HG03135 (cell line): ENCODE data around the gene ABCB6.

ENCODE experiments used
- ATAC-seq: cut with Tn5 transposase; IDR thresholded peaks from one replicate; pipeline ENCODE4 v1.9.1; 2021; ENCODE audit warnings: mild to moderate bottlenecking, moderate library complexity; ENCODE audit not compliant: unreplicated experiment

The ABCB6 gene

DNA sequence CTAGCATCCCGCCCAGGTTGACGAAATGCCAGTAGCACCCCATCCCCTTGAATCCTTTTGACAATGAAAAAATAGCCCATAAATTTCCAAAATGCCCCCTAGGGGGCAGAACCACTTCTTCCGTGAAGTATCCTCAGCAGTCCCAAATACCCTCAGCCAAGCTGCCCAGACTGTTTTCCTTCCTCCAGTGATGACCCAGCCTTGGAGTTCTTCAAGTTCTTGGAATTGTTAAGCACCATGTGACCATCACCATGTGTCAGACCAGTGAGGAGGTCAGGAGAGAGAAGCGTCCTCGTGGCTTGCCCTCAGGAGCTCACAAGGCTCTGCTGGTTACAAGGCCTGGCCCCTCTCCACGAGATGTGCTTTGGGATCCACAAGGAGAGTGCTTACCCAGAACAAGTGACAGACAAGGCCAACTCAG lies 47.5 kb downstream of the ABCB6 start:
- ATAC-seq, result no peak

DNA sequence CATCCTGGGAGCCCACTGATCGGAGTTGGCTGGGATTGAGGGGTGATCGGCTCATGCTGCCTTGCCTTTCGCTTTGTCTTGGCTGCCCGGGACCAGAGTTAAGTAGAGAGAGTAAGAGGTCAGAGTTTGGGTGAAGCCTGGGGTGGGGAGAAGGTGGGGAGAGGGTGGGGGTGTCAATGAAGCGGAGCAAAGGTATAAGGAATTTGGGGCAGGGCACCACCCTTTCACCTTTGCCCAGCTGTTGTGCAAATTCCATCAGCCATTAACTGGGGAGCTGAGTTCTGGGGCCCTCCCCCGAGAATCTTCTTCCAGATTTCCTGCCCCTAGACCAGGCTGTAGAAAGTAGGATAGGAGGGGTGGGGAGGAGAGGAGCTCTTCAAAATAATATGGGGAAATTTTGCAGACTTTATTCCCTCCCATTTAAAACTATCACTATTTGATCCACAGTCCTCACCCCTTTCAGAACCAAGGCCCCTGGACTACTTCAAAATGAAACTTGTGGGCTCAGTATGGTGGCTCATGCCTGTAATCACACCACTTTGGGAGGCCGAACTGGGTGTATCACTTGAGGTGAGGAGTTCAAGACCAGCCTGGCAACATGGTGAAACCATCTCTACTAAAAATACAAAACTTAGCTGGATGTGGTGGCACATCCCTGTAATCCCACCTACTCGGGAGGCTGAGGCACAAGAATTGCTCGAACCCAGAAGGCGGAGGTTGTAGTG lies 48.7 kb downstream of the ABCB6 start, which contains the start of gene SLC23A3:
SLC23A3 (minus strand) TSS at position 100 of the 725 bp plus-strand sequence; CDS start at position 55, 45 bp downstream.
- no peak for ATAC-seq

DNA sequence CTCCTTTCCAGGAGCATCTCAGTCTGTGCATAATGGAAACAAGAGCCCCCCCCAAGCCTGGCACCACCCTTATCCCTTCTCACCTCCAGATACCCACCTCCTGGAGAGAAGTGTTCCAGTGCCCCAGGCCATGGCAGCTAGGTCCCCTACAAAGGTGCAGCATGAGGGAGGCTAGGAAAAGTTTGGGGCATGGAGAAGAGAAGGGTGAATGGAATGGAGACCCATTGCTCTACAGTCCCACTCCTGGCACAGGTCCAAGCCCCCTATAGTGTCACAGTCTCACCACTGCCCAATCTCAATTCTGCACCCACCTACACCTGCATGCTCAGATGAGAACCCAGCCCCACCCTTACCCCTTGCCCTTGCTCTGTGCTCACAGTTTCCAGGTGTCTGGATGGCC lies 49.8 kb downstream of the ABCB6 start:
- no peak for ATAC-seq

DNA sequence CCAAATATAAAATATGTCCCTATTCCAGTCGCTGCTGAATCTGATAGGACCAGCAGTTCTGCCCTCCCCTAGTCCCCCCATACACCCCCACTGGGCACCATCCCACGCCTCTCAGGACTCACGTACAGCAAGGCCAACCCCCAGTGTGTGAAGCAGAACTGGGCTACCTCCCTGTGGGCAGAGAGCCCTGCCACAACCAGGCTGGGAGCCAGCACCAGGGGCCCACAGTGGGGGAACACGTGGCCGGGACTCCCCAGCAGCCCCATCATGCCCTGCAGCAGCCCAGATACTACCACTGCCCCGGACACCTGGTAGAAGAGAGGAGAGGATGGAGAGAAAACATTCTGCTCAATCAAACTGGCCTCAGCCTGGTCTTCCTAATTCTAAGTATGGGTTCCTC lies 50.2 kb downstream of the ABCB6 start:
- ATAC-seq, result no peak

DNA sequence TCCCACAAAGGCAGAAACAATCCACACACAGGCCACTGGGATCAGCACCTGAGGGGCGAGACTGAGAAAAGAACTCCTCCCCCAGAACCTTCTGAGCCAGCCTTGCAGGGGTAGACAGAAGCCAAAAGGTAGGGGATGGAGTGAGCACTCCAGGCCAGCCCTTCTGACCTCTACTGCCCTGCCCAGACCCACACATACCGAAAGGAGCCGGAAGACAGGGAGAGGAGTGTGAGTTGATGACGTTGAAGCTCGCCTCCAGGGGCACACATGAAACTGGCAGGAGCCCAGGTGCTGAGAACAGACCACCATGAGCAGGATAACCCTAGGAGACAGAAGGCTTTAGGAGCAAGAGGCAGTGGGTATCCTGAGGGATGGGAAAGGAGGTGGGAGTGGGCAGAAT lies 50.8 kb downstream of the ABCB6 start:
- no peak for ATAC-seq

DNA sequence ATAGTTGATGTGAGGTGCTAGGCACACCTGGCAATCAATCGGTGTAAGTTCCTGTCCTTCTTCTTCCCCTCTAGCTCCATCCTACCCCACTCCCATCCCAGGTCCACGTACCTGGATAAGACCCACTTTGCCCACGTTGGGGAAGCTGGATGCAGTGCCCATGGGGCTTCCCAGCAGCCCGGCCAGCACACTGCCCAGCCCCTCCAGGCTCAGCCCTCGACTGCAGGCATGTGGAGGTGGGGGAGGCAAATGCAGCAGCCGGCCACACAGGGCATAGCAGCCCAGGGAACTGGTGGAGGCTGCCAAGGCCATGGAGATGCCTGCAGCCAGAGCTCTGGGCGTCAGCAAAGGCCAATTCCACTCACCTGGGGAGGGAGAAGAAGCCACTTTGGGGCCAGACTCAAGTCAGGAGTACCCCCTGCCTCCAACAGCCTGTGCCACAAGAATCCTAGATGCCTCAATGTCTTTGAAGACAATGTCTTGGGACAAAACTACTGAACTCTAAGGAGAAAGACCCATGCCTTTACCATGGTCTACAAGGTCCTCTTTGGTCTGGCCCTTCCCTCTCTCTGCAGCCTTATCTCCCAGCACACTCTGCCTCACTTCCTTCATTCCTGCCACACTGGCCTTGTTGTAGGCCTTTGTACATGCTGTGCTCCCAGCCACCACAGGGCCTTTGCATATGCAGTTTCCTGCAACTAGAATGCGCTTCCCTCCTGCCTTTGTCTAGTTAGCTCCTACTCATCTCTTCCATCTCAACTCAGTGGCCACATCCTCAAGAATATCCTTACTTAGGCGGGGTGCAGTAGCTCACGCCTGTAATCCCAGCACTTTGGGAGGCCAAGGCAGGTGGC lies 53.5 kb downstream of the ABCB6 start:
- ATAC-seq, result no peak

DNA sequence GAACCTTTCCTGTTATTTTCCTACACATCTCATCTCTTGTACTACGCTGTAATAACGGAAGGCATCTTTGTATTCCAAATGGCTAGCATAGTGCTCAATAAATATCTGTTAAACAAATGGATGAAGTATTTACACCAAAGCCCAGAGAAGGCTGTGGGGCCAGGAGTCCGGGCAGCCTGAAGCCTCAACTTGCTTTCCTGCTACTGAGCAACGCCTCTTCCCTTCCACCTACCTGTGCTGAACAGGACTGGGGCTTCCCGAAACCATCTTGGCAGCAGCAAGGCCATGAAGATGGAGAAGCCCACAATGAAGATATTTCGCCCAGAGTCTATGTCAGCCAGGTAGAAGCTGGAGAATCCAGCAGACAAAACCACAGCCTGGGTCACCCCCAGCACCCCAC lies 55.6 kb downstream of the ABCB6 start:
- no peak for ATAC-seq

DNA sequence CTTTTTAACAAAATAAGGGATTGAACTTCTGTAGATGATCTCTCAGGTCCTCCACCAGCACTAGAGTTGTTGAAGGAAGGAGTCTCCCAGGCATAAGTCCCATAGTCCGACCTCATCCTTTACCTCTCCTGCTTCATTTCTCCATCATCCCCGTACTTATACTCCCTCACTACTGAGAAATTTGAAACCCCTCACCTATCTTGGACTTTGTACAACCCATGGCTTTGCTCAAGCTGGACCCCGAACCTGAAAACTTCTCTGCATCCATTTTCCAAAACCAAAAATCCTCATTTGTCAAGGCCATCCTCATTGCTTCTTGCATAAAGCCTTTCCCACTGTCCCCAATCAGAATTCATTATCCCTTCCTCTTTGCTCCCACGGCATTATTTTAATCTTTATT lies 57.7 kb downstream of the ABCB6 start:
- no peak for ATAC-seq

DNA sequence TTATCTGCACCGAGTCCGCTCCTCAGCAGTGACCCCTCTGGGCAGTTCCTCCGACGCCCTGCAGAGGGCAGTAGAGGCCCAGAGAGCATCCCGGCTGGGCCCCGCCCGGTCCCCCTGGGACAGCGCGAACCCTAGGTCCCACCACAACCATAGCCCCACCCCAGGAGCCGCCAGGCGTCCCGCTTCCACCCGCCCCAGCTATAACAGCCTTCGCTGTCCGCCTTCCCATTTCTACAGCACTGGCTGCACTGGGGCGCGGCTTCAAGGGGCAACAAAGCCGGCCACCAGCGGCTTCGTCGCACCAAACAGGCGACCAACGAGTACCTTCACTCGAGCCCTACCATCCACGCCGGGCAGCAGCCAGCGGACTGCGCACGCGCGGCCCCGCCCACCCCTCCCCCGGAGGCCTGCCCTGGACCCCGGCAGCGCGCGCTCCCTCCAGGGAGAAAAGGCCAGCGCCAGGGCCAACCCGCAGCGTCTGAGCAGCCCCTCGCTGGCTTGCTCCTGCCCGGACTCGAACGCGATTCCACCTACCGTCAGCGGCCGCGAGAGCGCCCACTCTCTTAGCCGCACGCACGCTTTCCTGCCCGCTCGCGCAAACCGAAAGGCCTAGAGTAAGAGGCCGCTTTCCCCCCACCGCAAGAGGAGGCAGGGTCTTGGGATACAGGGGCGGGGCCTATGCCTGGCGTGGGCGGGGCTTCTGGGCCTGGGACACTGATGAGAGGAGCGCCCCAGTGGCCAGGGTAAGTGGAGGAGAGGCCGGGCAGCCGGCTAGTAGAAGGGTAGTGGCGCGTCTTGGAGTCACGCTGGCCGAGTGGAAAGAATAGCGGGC lies 58.4 kb downstream of the ABCB6 start, which contains the start of gene NHEJ1:
NHEJ1 (minus strand) TSS at position 630 of the 832 bp plus-strand sequence. CDS start 2,453 bp downstream, outside the sequence.
- ATAC-seq, result peak; percentile 81
